Measurements from ENCODE around the gene GTPBP2.
A peak's percentile ranks its signal among the peaks of the same experiment; 100 is the strongest.
"Not testable (repeated sequence)": the region's sequence is repeated elsewhere in the genome, so short reads cannot be mapped to it uniquely, and the experiment has no call there.

The GTPBP2 gene

GRCh38 chr6:43669050-43669921 lies 40.2 kb upstream of the GTPBP2 start:
- no peak overlapping the region for H3K4me3 ChIP-seq (replicated peaks in 1 of 2; ENCODE audit: low read depth in 2 of 2, low read length in 2 of 2)
- peak; percentile 57 to 83 for DNase-seq (ENCODE audit: low read depth in 2 of 2)
- TF ChIP-seq CTCF (IDR thresholded peaks at IDR 0.05; ENCODE audit: low read depth, low read length), result no peak

GRCh38 chr6:43668151-43669028 lies 39.3 kb upstream of the GTPBP2 start:
- H3K4me3 ChIP-seq (replicated peaks in 1 of 2; ENCODE audit: low read depth in 2 of 2, low read length in 2 of 2), result no peak overlapping the region
- peak; percentile 43 to 75 for DNase-seq (ENCODE audit: low read depth in 2 of 2)
- TF ChIP-seq CTCF (IDR thresholded peaks at IDR 0.05; ENCODE audit: low read depth, low read length), result peak; percentile 70

- DNase-seq (ENCODE audit: low read depth in 2 of 2), result peak; percentile 73 to 75
- TF ChIP-seq CTCF (IDR thresholded peaks at IDR 0.05; ENCODE audit: low read depth, low read length), result peak; percentile 98
- peak overlapping the region in 1 of 2 donors; percentile 3 for H3K4me3 ChIP-seq (replicated peaks in 1 of 2; ENCODE audit: low read depth in 2 of 2, low read length in 2 of 2)
Measured at GRCh38 chr6:43667245-43668150, 38.4 kb upstream of the GTPBP2 start.

- no peak overlapping the region for H3K4me3 ChIP-seq (replicated peaks in 1 of 2; ENCODE audit: low read depth in 2 of 2, low read length in 2 of 2)
- no peak for DNase-seq (ENCODE audit: low read depth in 2 of 2)
- no peak for TF ChIP-seq CTCF (IDR thresholded peaks at IDR 0.05; ENCODE audit: low read depth, low read length)
Measured at GRCh38 chr6:43666196-43666920, 37.3 kb upstream of the GTPBP2 start.

- TF ChIP-seq CTCF (IDR thresholded peaks at IDR 0.05; ENCODE audit: low read depth, low read length), result no peak
- no peak overlapping the region for H3K4me3 ChIP-seq (replicated peaks in 1 of 2; ENCODE audit: low read depth in 2 of 2, low read length in 2 of 2)
- peak in 1 of 2 donors; percentile 29 for DNase-seq (ENCODE audit: low read depth in 2 of 2)
Measured at GRCh38 chr6:43665376-43665775, 36.3 kb upstream of the GTPBP2 start.

GRCh38 chr6:43662948-43663347 lies 33.9 kb upstream of the GTPBP2 start:
- DNase-seq (ENCODE audit: low read depth in 2 of 2); H3K4me3 ChIP-seq (replicated peaks in 1 of 2; ENCODE audit: low read depth in 2 of 2, low read length in 2 of 2): not testable (repeated sequence)
